B cell (primary cell): ENCODE measurements around the gene DNTTIP2. TPM values are rescaled to one million over a fixed set of nuclear protein-coding genes. Genes with fewer than 3 reads are reported as not detected.

Experiments
- ATAC-seq: fragments of 200-7000 bp; cut with Tn5 transposase; one replicate; pipeline ENCODE4 v1.10.0; 2021; ENCODE audit warnings: low read depth, mild to moderate bottlenecking, moderate number of reproducible peaks, moderate library complexity
- CTCF ChIA-PET: fragments of 350-600 bp; sonication (Branson Sonifier 250); formaldehyde crosslinking; loops from one replicate; lab custom pipeline; 2021; ENCODE audit warnings: antibody characterized with exemption, inconsistent platforms; lab: Charles Lee
- POLR2A ChIA-PET: fragments of 350-600 bp; sonication (Branson Sonifier 250); formaldehyde crosslinking; loops from one replicate; lab custom pipeline; 2021; ENCODE audit warnings: antibody characterized with exemption; lab: Charles Lee
- DNase-seq: peaks from one replicate; pipeline ENCODE4 v3.0.0; 2013
- H2AFZ ChIP-seq: 2 replicates; pipeline ENCODE4 v1.6.1; 2012; ENCODE audit warnings: mild to moderate bottlenecking, low read depth, low read length; ENCODE audit not compliant: insufficient read depth, poor library complexity, severe bottlenecking
- H3K27ac ChIP-seq, 2 donors: 1 replicate in 1 of 2; 2 replicates in 1 of 2; pipeline ENCODE4 v1.5.1; 2012 to 2013; ENCODE audit warnings: low read length in 2 of 2, mild to moderate bottlenecking in 2 of 2, moderate library complexity in 1 of 2
- H3K27me3 ChIP-seq, 4 experiments: fragments of 200-600 bp in 1 of 4; sonication (generic) in 1 of 4; replicated peaks in 1 of 4; 1 replicate in 2 of 4; 2 replicates in 2 of 4; pipeline versions ENCODE4 v1.6.1 to v1.7.0; 2013 to 2016; ENCODE audit warnings: low read length in 3 of 4, mild to moderate bottlenecking in 2 of 4, mixed read lengths in 1 of 4, moderate library complexity in 1 of 4; ENCODE audit not compliant: insufficient read depth in 4 of 4, control insufficient read depth in 3 of 4; ENCODE audit errors: control extremely low read depth in 1 of 4
- H3K36me3 ChIP-seq, 2 experiments: replicated peaks in 1 of 2; 1 replicate in 1 of 2; 2 replicates in 1 of 2; pipeline versions ENCODE4 v1.6.1 to v1.7.1; 2013; ENCODE audit warnings: low read length in 1 of 2; ENCODE audit not compliant: insufficient read depth in 2 of 2, control insufficient read depth in 1 of 2; ENCODE audit errors: control extremely low read depth in 1 of 2, extremely low read depth in 1 of 2
- H3K4me1 ChIP-seq, 2 donors: fragments of 200-600 bp in 1 of 2; sonication (generic) in 1 of 2; 1 replicate in 1 of 2; 2 replicates in 1 of 2; pipeline versions ENCODE4 v1.5.1 to v1.6.1; 2013 to 2017; ENCODE audit warnings: low read length in 2 of 2; ENCODE audit not compliant: control insufficient read depth in 2 of 2, insufficient read depth in 2 of 2
- H3K4me2 ChIP-seq: replicated peaks from 2 replicates; pipeline ENCODE3; 2012; ENCODE audit warnings: mild to moderate bottlenecking, low read depth, low read length; ENCODE audit not compliant: poor library complexity, severe bottlenecking
- H3K4me3 ChIP-seq, 5 experiments: fragments of 200-600 bp in 1 of 5; sonication (generic) in 1 of 5; 1 replicate in 3 of 5; 2 replicates in 2 of 5; pipeline versions ENCODE4 v1.5.1 to v1.7.0; 2011 to 2016; ENCODE audit warnings: low read length in 4 of 5, mild to moderate bottlenecking in 4 of 5, low read depth in 2 of 5, control low read depth in 1 of 5, moderate library complexity in 1 of 5; ENCODE audit not compliant: insufficient read depth in 1 of 5; ENCODE audit errors: control extremely low read depth in 1 of 5, extremely low read depth in 1 of 5
- H3K79me2 ChIP-seq: fragments of 200-600 bp; sonication (generic); one replicate; pipeline ENCODE4 v1.6.0; 2016; ENCODE audit warnings: low read length; ENCODE audit not compliant: control insufficient read depth, insufficient read depth
- H3K9ac ChIP-seq: fragments of 200-600 bp; sonication (generic); 2 replicates; pipeline ENCODE4 v1.6.1; 2017; ENCODE audit warnings: mild to moderate bottlenecking, low read length, moderate library complexity
- H3K9me3 ChIP-seq, 3 donors: one replicate each; pipeline versions ENCODE4 v1.6.1 to v1.7.1; 2013; ENCODE audit warnings: low read length in 2 of 3; ENCODE audit not compliant: control insufficient read depth in 2 of 3, insufficient read depth in 1 of 3; ENCODE audit errors: control extremely low read depth in 1 of 3
- H4K20me1 ChIP-seq: 2 replicates; pipeline ENCODE4 v1.6.0; 2012; ENCODE audit warnings: mild to moderate bottlenecking, low read length; ENCODE audit not compliant: insufficient read depth, control insufficient read depth, poor library complexity, severe bottlenecking
- H3K27ac Mint-ChIP-seq: one replicate; pipeline ENCODE4 v1.8.0; 2021; ENCODE audit warnings: mixed read lengths
- H3K27me3 Mint-ChIP-seq: one replicate; pipeline ENCODE4 v1.8.0; 2021; ENCODE audit warnings: mixed read lengths
- H3K4me1 Mint-ChIP-seq: one replicate; pipeline ENCODE4 v1.8.0; 2021; ENCODE audit warnings: mixed read lengths
- H3K4me3 Mint-ChIP-seq: one replicate; pipeline ENCODE4 v1.8.0; 2021; ENCODE audit warnings: mixed read lengths
- H3K9me3 Mint-ChIP-seq: one replicate; pipeline ENCODE4 v1.8.0; 2022; ENCODE audit warnings: mixed read lengths; ENCODE audit not compliant: insufficient read depth
- EZH2 ChIP-seq: IDR thresholded peaks from 2 replicates; pipeline ENCODE4 v1.6.1; 2012; ENCODE audit warnings: borderline replicate concordance, low read depth, mild to moderate bottlenecking, moderate library complexity, low read length; ENCODE audit not compliant: insufficient read depth, poor library complexity, severe bottlenecking
- WGBS: methylation state at CpG from one replicate; pipeline ENCODE4 v1.1.5; 2013; ENCODE audit warnings: missing lambda C conversion rate; ENCODE audit not compliant: insufficient coverage; 5-methylcytosine and 5-hydroxymethylcytosine counted together
- intact Hi-C: fragments of 100-400 bp; cut with micrococcal nuclease; formaldehyde crosslinking; loops from one replicate; pipeline ENCODE4 v1.10.0; 2022
- polyA plus RNA-seq: library from polyadenylated mRNA; depleted of rRNA; stranded (reverse); fragments of >200 nt; gene quantifications from 2 replicates; pipeline ENCODE4 v1.2.3, GENCODE V29; 2012
- total RNA-seq, 2 donors: library from RNA; stranded (reverse); fragments of 120-200 nt in 1 of 2; gene quantifications; 1 replicate in 1 of 2; 2 replicates in 1 of 2; pipeline versions ENCODE4 v1.2.3 to v1.2.4, GENCODE V29; 2013 to 2022
- TF ChIP-seq, protein P1 (sequence below): fragments of 200-600 bp; IDR thresholded peaks from one replicate; pipeline ENCODE4 v1.8.0; 2022; ENCODE audit warnings: antibody characterized with exemption, mild to moderate bottlenecking

The DNTTIP2 gene
- total and polyA plus RNA-seq, 2 donors (not counting 1 experiment from before 2014, with no cell fraction given), result 13.6 to 62.1 TPM

DNA sequence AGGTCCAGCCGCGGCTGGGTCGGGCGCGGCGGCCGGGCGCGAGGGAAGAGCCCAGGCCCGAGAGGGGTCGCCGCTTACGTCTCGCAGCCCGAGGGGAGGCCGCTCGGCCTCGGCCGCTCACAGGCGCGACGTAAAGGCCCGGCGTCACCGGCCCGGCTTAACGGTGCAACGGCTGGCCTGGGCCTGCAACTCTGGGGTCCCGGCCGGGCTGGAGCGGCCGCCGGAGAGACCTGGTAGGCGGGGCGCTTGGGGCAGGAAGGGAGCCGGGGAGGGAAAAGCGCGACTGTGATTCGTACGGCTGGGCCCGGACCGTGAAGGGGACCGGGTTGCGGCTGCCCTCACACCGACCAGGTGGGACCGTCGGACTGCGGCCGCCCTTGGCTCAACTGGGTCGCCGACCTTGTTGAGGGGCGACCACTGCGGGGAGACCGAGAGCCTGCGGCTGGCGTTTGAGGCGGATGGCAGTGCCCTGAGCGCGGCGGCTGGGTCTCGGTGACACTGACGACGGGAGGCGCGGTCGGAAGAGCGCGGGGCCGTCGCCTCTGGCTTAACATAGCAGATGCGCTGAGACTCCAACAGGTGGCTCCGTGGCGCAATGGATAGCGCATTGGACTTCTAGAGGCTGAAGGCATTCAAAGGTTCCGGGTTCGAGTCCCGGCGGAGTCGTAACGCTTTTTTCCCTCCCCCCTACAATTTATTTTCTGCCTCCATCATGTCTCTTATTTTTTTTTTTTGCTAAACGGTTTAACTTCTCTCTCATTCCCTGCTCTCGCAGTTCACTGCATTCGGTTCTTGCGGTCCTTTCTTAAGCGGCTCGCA is 31.8 kb downstream of the DNTTIP2 start:
- no peaks in the 10 kb centered on the region for H3K79me2 ChIP-seq
- H3K4me2 ChIP-seq, result peak overlapping the region; percentile 78
- peaks cover 5 to 30% of the 10 kb centered on the region in 2 donors for H3K4me1 ChIP-seq
- peaks cover 24% of the 10 kb centered on the region for H3K4me1 Mint-ChIP-seq
- H3K27me3 ChIP-seq, result no peaks in the 10 kb centered on the region
- intact Hi-C loops, result loop anchor here (1.0 to 5.0 kb wide), 10 partner anchors 32 to 1080 kb away; partner anchors contain the start of genes BCAR3, CCDC18, CNN3 and DIPK1A
- peak overlapping the region; percentile 84 for H2AFZ ChIP-seq
- peak overlapping the region; percentile 89 for H3K9ac ChIP-seq
- no peaks in the 10 kb centered on the region for H3K9me3 Mint-ChIP-seq
- H3K27ac ChIP-seq, result peak overlapping the region; percentile 91 to 92
- no peak for TF ChIP-seq EZH2
- TF ChIP-seq, protein P1, sequence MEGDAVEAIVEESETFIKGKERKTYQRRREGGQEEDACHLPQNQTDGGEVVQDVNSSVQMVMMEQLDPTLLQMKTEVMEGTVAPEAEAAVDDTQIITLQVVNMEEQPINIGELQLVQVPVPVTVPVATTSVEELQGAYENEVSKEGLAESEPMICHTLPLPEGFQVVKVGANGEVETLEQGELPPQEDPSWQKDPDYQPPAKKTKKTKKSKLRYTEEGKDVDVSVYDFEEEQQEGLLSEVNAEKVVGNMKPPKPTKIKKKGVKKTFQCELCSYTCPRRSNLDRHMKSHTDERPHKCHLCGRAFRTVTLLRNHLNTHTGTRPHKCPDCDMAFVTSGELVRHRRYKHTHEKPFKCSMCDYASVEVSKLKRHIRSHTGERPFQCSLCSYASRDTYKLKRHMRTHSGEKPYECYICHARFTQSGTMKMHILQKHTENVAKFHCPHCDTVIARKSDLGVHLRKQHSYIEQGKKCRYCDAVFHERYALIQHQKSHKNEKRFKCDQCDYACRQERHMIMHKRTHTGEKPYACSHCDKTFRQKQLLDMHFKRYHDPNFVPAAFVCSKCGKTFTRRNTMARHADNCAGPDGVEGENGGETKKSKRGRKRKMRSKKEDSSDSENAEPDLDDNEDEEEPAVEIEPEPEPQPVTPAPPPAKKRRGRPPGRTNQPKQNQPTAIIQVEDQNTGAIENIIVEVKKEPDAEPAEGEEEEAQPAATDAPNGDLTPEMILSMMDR, result no peak
- peak; percentile 99 for DNase-seq
- H3K4me3 ChIP-seq, result peak overlapping the region; percentile 45 to 90 (median 86)
- H3K36me3 ChIP-seq, result no peaks in the 10 kb centered on the region
- WGBS, result under 1% methylated on average over 79 of the region's 86 CpGs
- H3K27me3 Mint-ChIP-seq, result peaks cover 4% of the 10 kb centered on the region
- POLR2A ChIA-PET, result interaction anchor here (0.7 to 1.2 kb wide), 3 partner anchors 30 to 1225 kb away, joined by 3 to 4 read pairs (median 4); partner anchors contain the start of genes ALG14 and DR1
- peak overlapping the region; percentile 100 for H3K27ac Mint-ChIP-seq
- no peaks in the 10 kb centered on the region for H4K20me1 ChIP-seq
- peaks cover 0 to 7% (median 0%) of the 10 kb centered on the region in 3 donors for H3K9me3 ChIP-seq
- H3K4me3 Mint-ChIP-seq, result peak overlapping the region; percentile 95
- ATAC-seq, result peak; percentile 60
- CTCF ChIA-PET, result interaction anchor here (4.5 to 12.1 kb wide), 2 partner anchors 34 to 217 kb away, joined by 63 to 229 read pairs; no protein-coding TSS in a partner anchor
